GM12878 (cell line): ENCODE measurements around the gene MAN2A1. TPM values are rescaled to one million over a fixed set of nuclear protein-coding genes. Genes with fewer than 3 reads are reported as not detected.
A peak's percentile ranks its signal among the peaks of the same experiment; 100 is the strongest.

Experiments used
- ATAC-seq: fragments of 200-7000 bp; cut with Tn5 transposase; 3 replicates; pipeline ENCODE4 v1.9.1; 2020; ENCODE audit warnings: mild to moderate bottlenecking, moderate library complexity
- BruUV-seq: library from RNA; stranded (reverse); fragments of 400-500 nt; replicated peaks from 2 replicates; lab custom pipeline; 2021; lab: Mats Ljungman, UMichigan
- CTCF ChIA-PET: fragments of 300-600 bp; sonication (Branson Sonifier 250); formaldehyde crosslinking; extraction: SDS; loops from one replicate; lab custom pipeline; 2021; ENCODE audit warnings: inconsistent platforms; lab: Yijun Ruan, JAX
- POLR2A ChIA-PET: fragments of 350-600 bp; formaldehyde crosslinking; extraction: SDS; loops from one replicate; lab custom pipeline; 2021; ENCODE audit warnings: inconsistent platforms; lab: Charles Lee
- RAD21 ChIA-PET: fragments of 300-600 bp; sonication (Branson Sonifier 250); formaldehyde crosslinking; loops from one replicate; lab custom pipeline; 2023; ENCODE audit warnings: antibody characterized with exemption; ENCODE audit not compliant: unreplicated experiment; lab: Charles Lee
- SMC1A ChIA-PET: fragments of 300-600 bp; sonication (Branson Sonifier 250); formaldehyde crosslinking; loops from one replicate; lab custom pipeline; 2023; ENCODE audit not compliant: unreplicated experiment, uncharacterized antibody; lab: Charles Lee
- DNase-seq: peaks from one replicate; pipeline ENCODE4 v3.0.0-alpha.2; 2011; ENCODE audit warnings: low read depth, low spot score
- FAIRE-seq: peaks from 3 replicates; lab custom pipeline; 2011; peaks lifted over from hg19 to GRCh38; lab: Jason Lieb, UNC
- H2AFZ ChIP-seq: 2 replicates; pipeline ENCODE4 v1.6.0; 2011; ENCODE audit warnings: low read depth, low read length, control low read depth; ENCODE audit not compliant: control insufficient read depth
- H3K27ac ChIP-seq: 2 replicates; pipeline ENCODE4 v1.5.1; 2011; ENCODE audit warnings: control low read depth; ENCODE audit not compliant: control insufficient read depth, insufficient read depth
- H3K27me3 ChIP-seq, 2 experiments: replicated peaks in 1 of 2; 2 replicates each; pipeline versions ENCODE4 v1.6.0 to v1.6.1; 2011; ENCODE audit warnings: low read length in 1 of 2; ENCODE audit not compliant: control insufficient read depth in 2 of 2, insufficient read depth in 2 of 2
- H3K36me3 ChIP-seq, 2 experiments: 2 replicates each; pipeline ENCODE4 v1.5.1; 2011; ENCODE audit warnings: low read length in 1 of 2; ENCODE audit not compliant: control insufficient read depth in 2 of 2, insufficient read depth in 2 of 2
- H3K4me1 ChIP-seq: 2 replicates; pipeline ENCODE4 v1.6.1; 2011; ENCODE audit warnings: mild to moderate bottlenecking, low read length, moderate library complexity, mixed read lengths; ENCODE audit not compliant: control insufficient read depth, insufficient read depth
- H3K4me2 ChIP-seq: 2 replicates; pipeline ENCODE4 v1.6.0; 2011; ENCODE audit warnings: control low read depth; ENCODE audit not compliant: control insufficient read depth, insufficient read depth
- H3K4me3 ChIP-seq: fragments of 200-600 bp; sonication (generic); 2 replicates; pipeline ENCODE4 v1.5.1; 2016
- H3K79me2 ChIP-seq: 2 replicates; pipeline ENCODE4 v1.6.0; 2011; ENCODE audit warnings: low read length; ENCODE audit not compliant: control insufficient read depth, insufficient read depth
- H3K9ac ChIP-seq: 2 replicates; pipeline ENCODE4 v1.8.0; 2011; ENCODE audit warnings: low read length, control low read depth, mixed read lengths; ENCODE audit not compliant: control insufficient read depth, insufficient read depth
- H3K9me3 ChIP-seq: replicated peaks from 3 replicates; pipeline ENCODE4 v1.5.1; 2011; ENCODE audit warnings: mild to moderate bottlenecking, low read length; ENCODE audit not compliant: control insufficient read depth, insufficient read depth
- H4K20me1 ChIP-seq: 2 replicates; pipeline ENCODE4 v1.6.0; 2011; ENCODE audit not compliant: control insufficient read depth, insufficient read depth
- BRCA1 ChIP-seq: IDR thresholded peaks from 2 replicates; pipeline ENCODE4 v1.6.1; 2011; ENCODE audit warnings: low read depth, low read length, improper control_type of control experiment
- CHD2 ChIP-seq: IDR thresholded peaks from 2 replicates; pipeline ENCODE4 v1.6.1; 2011; ENCODE audit warnings: low read depth, low read length, improper control_type of control experiment, borderline replicate concordance
- MYC ChIP-seq: IDR thresholded peaks from 2 replicates; pipeline ENCODE4 v1.6.1; 2011; ENCODE audit warnings: mild to moderate bottlenecking, low read length, moderate library complexity, inconsistent platforms; ENCODE audit not compliant: insufficient read depth, insufficient replicate concordance, insufficient read length, severe bottlenecking
- NFIC ChIP-seq: IDR thresholded peaks from 2 replicates; pipeline ENCODE4 v1.6.1; 2012; ENCODE audit warnings: low read depth, mild to moderate bottlenecking, inconsistent platforms, low read length, moderate library complexity
- SIX5 ChIP-seq: IDR thresholded peaks from 2 replicates; pipeline ENCODE4 v1.6.1; 2011; ENCODE audit warnings: mild to moderate bottlenecking, low read depth, low read length, moderate library complexity; ENCODE audit not compliant: severe bottlenecking
- WGBS: methylation state at CpG from one replicate; pipeline ENCODE4 v1.1.6; 2016; ENCODE audit warnings: low lambda C conversion rate; ENCODE audit not compliant: insufficient replicate concordance, insufficient coverage; ENCODE audit errors: missing lambda C conversion rate; 5-methylcytosine and 5-hydroxymethylcytosine counted together
- in situ Hi-C: fragments of 300-500 bp; cut with MboI; formaldehyde crosslinking; loops from 9 replicates; pipeline ENCODE4 v1.14.3; 2018; ENCODE audit warnings: mixed read lengths
- intact Hi-C: fragments of 100-400 bp; cut with micrococcal nuclease; formaldehyde crosslinking; loops from one replicate; pipeline ENCODE4 v1.14.2; 2022; ENCODE audit not compliant: unreplicated experiment
- polyA plus RNA-seq, 11 experiments: library from polyadenylated mRNA; depleted of rRNA in 4 of 11; unstranded in 6 of 11; stranded (reverse) in 5 of 11; fragments of >200 nt; fragmentation: Nextera tagmentation in 4 of 11; fragmentation: Illumina TruSeq in 1 of 11; extraction: Ambion mirVana in 4 of 11; extraction: Trizol in 1 of 11; gene quantifications; 1 replicate in 1 of 11; 2 replicates in 10 of 11; pipeline versions ENCODE4 v1.2.1 to v1.2.3, GENCODE V29; 2011 to 2016; ENCODE audit warnings: inconsistent platforms in 2 of 11, missing spikeins in 2 of 11, low read depth in 1 of 11
- total RNA-seq, 4 experiments: library from RNA; depleted of rRNA in 3 of 4; stranded (reverse); fragments of >200 nt in 3 of 4; fragmentation: Illumina TruSeq in 1 of 4; extraction: Trizol in 1 of 4; gene quantifications; 2 replicates each; pipeline versions ENCODE4 v1.2.1 to v1.2.3, GENCODE V29; 2013 to 2021
- TF ChIP-seq, protein P1 (sequence below): fragments of 450-650 bp; formaldehyde crosslinking; IDR thresholded peaks from 2 replicates; pipeline ENCODE4 v1.4.0; 2020; ENCODE audit warnings: mild to moderate bottlenecking, moderate library complexity
- TF ChIP-seq, protein P2 (sequence below): IDR thresholded peaks from 2 replicates; pipeline ENCODE4 v1.6.1; 2011; ENCODE audit warnings: low read depth, low read length, improper control_type of control experiment, borderline replicate concordance
- TF ChIP-seq, protein P3 (sequence below): fragments of 450-650 bp; IDR thresholded peaks from 2 replicates; pipeline ENCODE4 v1.6.1; 2018; ENCODE audit warnings: mild to moderate bottlenecking, low read depth, moderate library complexity; ENCODE audit not compliant: partially characterized antibody

MAN2A1 gene
- total and polyA plus RNA-seq, 10 of the 15 experiments (the other 5 are each of a cell fraction or from before 2014, with no cell fraction given): 4.2 to 27.9 (median 10.5) TPM

DNA sequence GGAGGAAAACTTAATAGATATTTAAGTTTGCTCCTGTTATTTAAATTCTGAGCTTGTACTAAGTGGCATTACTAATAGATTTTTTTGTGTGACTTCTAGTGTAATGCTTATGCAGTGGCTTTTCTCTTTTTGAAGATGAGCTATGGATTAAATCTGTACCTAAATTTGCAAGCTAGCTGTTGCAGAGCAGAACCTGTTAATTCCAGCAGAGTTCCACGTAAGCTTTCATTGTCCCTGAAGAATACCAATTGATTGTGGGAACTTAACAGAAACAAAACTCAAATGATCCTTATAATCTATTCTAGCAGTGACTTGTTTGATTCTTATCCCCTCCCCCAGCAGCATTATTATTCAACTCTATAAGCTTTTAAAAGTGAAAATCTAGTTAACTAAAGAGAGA lies 51.7 kb downstream of the MAN2A1 start (continued):
- TF ChIP-seq, protein P1, sequence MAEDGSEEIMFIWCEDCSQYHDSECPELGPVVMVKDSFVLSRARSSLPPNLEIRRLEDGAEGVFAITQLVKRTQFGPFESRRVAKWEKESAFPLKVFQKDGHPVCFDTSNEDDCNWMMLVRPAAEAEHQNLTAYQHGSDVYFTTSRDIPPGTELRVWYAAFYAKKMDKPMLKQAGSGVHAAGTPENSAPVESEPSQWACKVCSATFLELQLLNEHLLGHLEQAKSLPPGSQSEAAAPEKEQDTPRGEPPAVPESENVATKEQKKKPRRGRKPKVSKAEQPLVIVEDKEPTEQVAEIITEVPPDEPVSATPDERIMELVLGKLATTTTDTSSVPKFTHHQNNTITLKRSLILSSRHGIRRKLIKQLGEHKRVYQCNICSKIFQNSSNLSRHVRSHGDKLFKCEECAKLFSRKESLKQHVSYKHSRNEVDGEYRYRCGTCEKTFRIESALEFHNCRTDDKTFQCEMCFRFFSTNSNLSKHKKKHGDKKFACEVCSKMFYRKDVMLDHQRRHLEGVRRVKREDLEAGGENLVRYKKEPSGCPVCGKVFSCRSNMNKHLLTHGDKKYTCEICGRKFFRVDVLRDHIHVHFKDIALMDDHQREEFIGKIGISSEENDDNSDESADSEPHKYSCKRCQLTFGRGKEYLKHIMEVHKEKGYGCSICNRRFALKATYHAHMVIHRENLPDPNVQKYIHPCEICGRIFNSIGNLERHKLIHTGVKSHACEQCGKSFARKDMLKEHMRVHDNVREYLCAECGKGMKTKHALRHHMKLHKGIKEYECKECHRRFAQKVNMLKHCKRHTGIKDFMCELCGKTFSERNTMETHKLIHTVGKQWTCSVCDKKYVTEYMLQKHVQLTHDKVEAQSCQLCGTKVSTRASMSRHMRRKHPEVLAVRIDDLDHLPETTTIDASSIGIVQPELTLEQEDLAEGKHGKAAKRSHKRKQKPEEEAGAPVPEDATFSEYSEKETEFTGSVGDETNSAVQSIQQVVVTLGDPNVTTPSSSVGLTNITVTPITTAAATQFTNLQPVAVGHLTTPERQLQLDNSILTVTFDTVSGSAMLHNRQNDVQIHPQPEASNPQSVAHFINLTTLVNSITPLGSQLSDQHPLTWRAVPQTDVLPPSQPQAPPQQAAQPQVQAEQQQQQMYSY (CRISPR knock-in tag): no peak
- TF ChIP-seq CHD2: no peak
- TF ChIP-seq, protein P2, sequence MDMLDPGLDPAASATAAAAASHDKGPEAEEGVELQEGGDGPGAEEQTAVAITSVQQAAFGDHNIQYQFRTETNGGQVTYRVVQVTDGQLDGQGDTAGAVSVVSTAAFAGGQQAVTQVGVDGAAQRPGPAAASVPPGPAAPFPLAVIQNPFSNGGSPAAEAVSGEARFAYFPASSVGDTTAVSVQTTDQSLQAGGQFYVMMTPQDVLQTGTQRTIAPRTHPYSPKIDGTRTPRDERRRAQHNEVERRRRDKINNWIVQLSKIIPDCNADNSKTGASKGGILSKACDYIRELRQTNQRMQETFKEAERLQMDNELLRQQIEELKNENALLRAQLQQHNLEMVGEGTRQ: no peak

GRCh38 chr5:109743041-109743531 lies 53.4 kb downstream of the MAN2A1 start:
- H3K4me1 ChIP-seq: peaks cover 11% of the 10 kb centered on the region
- H3K9ac ChIP-seq: no peak overlapping the region
- POLR2A ChIA-PET: no interaction called here
- no peak overlapping the region for H3K4me2 ChIP-seq
- CTCF ChIA-PET: no interaction called here
- intact Hi-C loops: loop anchor here (5.0 kb wide), 1 partner anchor 51 kb away; no protein-coding TSS in a partner anchor
- peak; percentile 44 for ATAC-seq
- H2AFZ ChIP-seq: no peak overlapping the region
- no peak overlapping the region for H3K27ac ChIP-seq
- H3K9me3 ChIP-seq: no peaks in the 10 kb centered on the region
- BruUV-seq: no TSS peak
- H4K20me1 ChIP-seq: no peaks in the 10 kb centered on the region
- TF ChIP-seq NFIC: no peak
- no peak for TF ChIP-seq SIX5
- TF ChIP-seq, protein P3, sequence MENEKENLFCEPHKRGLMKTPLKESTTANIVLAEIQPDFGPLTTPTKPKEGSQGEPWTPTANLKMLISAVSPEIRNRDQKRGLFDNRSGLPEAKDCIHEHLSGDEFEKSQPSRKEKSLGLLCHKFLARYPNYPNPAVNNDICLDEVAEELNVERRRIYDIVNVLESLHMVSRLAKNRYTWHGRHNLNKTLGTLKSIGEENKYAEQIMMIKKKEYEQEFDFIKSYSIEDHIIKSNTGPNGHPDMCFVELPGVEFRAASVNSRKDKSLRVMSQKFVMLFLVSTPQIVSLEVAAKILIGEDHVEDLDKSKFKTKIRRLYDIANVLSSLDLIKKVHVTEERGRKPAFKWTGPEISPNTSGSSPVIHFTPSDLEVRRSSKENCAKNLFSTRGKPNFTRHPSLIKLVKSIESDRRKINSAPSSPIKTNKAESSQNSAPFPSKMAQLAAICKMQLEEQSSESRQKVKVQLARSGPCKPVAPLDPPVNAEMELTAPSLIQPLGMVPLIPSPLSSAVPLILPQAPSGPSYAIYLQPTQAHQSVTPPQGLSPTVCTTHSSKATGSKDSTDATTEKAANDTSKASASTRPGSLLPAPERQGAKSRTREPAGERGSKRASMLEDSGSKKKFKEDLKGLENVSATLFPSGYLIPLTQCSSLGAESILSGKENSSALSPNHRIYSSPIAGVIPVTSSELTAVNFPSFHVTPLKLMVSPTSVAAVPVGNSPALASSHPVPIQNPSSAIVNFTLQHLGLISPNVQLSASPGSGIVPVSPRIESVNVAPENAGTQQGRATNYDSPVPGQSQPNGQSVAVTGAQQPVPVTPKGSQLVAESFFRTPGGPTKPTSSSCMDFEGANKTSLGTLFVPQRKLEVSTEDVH: no peak
- TF ChIP-seq MYC: no peak
- TF ChIP-seq BRCA1: no peak
- TF ChIP-seq, all 136 proteins: peak for 0
- Histone ChIP-seq H3K27me3 (no peaks in the 10 kb centered on the region), H3K36me3 (peaks cover 0 to 2% of the 10 kb centered on the region in 2 experiments; a peak in 1 of 4 replicates), H3K79me2 (no peaks in the 10 kb centered on the region), H3K4me3 (no peak overlapping the region)
- SMC1A ChIA-PET: no interaction called here
- 48% methylated on average over 5 of the region's 5 CpGs for WGBS
- FAIRE-seq: no peak
- in situ Hi-C loops: no loop called here
- RAD21 ChIA-PET: no interaction called here
- DNase-seq: no peak
